Measurements from ENCODE around the gene ZBTB45.
"Not testable (repeated sequence)": the region's sequence is repeated elsewhere in the genome, so short reads cannot be mapped to it uniquely, and the experiment has no call there.

ZBTB45 gene

DNA sequence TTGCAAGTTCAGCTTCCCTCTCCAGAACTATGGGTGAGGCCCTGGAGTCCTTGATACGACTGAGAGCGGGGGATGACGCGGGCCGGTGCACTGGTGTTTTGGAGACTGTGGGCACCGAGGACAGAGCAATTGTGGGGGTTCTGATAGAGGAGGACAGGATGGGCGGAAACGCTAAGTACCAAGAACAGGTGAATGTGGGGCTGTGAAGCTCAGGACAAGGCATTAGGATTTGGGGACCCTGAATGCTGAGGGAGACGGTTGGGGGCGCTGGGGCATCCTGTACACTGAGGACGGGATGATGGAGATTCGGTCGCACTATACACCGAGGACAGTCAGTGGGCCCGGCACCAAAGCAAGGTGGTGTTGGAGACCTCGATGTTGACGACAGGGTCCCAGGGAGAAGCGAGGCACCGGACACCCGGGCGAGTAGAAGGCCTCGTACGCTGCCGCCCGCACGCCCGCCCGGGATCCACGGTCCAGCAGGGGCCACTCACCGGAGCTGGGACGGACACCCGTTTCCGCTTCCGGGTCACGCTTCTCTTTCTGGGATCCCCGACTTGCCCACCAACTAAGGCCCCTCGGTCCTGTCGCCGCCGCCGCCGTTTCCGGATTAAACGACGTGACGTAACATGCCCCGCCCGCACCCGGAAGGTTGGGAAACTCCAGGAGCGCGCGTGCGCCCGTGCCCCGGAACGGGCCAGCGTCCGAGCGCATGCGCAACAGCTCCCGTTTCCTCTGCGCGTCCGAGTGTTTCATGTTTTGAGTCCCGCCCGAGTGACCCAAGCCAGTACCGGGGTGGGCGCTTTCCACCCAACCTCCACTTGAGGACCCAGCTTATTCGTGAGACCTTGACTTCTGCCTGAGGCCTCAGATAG lies 35.1 kb upstream of the ZBTB45 start, which contains the start of gene CHMP2A:
Gene CHMP2A, minus strand, starts transcription at position 612 of the 875 bp plus-strand sequence. CDS start 893 bp downstream, outside the sequence.
- peak; percentile 93 for DNase-seq (ENCODE audit: low read depth)

DNA sequence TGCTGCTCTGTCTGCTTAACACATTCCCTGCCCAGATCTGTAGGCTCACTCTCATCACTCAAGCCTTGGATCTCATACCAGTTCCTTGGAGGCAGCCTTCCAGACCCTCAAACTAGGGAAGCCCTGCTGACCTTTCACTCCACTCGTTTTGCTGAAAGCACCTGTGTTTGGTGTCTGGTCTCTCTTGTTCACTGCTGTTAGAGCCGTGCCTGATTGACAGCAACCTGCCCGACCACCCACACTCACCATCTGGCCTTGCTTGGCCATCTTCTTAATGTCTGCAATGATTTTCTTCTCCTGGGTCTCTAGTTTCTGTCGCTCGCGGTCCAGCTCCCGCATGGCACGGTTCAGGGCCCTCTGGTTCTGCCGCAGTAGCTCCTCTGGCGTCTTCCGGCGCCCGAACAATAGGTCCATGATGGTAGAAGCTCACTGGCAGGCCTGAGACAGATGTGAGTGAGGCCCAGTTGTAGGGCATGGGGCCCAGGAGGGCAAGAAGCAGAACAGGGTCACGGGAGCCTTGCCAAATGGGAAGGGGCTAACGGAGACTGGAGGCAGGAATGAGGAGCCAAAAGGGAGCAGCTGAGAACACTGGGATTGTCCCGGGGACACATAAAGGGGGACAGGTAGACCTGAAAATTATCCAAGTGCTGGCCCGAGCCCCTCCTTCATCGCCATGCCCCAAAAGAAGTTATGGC lies 34.3 kb upstream of the ZBTB45 start:
- DNase-seq (ENCODE audit: low read depth), result no peak

DNA sequence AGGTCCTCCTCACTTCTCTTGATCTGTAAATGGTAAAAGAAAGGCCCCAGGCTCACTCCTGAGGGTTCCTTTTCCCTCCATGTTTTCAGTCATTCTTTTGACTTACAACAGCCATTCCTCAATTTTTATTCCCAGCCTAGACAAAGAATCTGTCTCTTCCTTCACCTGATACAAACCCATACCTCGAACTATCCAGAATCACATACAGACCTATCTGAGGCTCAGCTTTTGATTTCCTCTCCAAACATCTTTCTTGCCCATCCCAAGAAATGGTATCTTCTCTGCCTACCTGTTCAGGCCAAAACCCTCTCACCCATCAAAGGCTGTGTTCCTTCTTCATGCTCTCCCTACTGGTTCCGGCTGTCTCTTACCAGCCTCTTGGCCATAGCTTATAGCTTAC lies 33.0 kb upstream of the ZBTB45 start:
- DNase-seq (ENCODE audit: low read depth), result no peak

DNA sequence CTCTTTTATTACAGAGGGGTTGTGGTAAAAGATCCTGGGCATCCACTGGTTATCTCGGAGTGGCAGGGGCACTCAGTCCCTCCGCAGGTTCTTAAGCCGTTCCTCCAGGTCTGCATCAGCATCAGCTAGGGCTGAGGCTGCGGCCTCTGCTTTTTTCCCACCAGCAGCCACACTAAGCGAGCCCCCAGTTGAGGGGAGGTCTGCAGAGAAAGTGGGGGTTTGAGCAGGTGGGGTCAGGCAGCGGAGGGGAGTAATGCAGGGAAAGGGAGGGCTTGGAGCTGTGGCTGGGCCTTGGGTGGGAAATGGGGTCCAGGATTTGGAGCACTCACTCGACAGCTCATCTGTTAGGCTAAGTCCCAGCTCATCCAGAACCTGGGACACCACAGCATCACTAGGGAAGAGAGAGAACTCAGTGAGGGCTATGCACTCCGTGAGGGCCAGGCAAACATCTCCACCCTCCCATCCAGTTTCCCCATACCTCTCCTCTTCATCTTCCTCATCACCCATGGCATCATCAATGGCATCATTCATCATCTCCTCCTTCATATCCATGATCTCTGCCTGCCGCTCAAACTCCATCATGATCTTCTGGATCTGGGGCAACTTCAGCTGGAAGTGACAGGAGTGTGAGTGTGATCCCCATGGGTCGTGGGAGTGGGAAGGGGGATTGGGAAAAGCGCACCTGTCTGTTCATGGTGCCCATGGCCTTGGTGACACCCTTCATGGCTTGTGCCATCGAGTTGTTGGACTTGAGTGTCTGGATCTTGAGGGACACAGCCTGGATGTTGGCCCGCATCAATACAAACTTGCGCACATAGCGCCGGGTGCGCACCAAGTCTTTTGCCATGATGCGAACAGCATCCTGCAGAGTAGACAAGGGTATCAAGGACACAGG lies 32.2 kb upstream of the ZBTB45 start:
- DNase-seq (ENCODE audit: low read depth), result no peak

DNA sequence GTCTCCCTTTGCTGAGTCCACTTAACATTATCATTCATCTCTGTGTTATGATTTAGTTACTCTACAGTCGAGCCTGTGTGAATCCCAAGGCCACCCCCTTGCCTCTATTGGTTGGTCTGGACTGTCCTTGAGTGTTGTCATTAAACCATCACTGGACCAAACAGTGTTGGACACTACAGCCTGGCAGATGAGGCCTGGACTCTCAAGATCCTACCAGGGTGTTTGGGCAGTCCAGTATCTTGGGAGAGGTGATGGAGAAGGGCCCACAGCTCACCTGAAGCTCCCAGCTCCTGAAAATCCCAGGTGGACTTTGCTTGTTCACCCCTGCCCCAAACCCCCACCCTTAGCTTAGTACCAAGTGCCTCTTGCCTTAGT lies 31.5 kb upstream of the ZBTB45 start:
- DNase-seq (ENCODE audit: low read depth), result no peak

DNA sequence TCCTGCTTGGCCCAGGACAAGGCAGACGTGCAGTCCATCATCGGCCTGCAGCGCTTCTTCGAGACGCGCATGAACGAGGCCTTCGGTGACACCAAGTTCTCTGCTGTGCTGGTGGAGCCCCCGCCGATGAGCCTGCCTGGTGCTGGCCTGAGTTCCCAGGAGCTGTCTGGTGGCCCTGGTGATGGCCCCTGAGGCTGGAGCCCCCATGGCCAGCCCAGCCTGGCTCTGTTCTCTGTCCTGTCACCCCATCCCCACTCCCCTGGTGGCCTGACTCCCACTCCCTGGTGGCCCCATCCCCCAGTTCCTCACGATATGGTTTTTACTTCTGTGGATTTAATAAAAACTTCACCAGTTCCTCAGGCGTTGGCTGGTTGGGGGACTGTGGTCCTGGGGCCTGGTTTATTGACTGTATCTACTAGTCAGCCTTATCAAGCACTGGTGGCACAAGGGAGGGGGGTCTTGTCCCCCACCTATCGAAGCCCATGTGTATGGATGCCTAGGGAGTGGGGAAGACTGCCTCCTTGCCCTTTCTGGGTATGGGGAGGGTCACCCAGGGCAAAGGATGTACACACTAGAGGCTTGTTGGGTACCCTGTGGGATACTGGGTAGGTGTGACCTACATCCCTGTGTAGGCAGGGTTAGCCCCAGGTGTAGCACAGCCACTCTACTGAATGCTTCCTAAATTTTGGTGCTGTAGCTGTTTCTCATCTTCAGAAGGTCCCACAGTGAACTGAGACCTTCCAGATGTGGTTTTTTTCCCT lies 30.9 kb upstream of the ZBTB45 start:
- no peak for DNase-seq (ENCODE audit: low read depth)

DNA sequence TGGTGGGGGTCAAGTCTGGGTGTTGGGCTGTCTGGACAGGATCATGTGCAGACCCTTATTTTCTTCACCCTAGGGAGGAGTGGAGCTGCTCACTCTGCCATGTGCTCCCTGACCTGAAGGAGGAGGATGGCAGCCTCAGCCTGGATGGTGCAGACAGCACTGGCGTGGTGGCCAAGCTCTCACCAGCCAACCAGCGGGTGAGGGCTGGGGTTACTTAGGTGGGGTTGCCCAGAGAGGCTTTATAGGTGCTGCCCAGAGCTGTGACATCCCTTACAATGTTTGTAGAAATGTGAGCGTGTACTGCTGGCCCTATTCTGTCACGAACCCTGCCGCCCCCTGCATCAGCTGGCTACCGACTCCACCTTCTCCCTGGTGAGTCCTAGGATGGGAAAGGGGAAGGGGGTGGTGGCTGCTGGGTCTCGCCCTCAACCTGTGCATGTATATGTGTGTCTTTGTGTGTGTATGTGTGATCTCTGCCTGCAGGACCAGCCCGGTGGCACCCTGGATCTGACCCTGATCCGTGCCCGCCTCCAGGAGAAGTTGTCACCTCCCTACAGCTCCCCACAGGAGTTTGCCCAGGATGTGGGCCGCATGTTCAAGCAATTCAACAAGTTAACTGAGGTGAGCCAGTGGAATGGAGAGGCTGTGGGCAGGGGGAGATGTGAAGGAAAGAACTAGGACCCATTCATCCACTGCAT lies 30.2 kb upstream of the ZBTB45 start:
- DNase-seq (ENCODE audit: low read depth), result no peak

DNA sequence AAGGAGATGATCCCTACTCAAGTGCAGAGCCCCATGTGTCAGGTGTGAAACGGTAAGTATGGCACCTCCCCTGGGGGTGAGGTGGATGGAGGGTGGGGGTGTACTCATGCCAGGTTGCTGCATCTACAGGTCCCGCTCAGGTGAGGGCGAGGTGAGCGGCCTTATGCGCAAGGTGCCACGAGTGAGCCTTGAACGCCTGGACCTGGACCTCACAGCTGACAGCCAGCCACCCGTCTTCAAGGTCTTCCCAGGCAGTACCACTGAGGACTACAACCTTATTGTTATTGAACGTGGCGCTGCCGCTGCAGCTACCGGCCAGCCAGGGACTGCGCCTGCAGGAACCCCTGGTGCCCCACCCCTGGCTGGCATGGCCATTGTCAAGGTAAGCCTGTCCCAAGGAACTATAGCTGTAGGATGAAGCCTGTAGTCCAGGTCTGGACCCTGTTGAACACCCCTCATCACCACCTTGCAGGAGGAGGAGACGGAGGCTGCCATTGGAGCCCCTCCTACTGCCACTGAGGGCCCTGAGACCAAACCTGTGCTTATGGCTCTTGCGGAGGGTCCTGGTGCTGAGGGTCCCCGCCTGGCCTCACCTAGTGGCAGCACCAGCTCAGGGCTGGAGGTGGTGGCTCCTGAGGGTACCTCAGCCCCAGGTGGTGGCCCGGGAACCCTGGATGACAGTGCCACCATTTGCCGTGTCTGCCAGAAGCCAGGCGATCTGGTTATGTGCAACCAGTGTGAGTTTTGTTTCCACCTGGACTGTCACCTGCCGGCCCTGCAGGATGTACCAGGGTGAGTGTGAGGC lies 29.5 kb upstream of the ZBTB45 start:
- no peak for DNase-seq (ENCODE audit: low read depth)

DNA sequence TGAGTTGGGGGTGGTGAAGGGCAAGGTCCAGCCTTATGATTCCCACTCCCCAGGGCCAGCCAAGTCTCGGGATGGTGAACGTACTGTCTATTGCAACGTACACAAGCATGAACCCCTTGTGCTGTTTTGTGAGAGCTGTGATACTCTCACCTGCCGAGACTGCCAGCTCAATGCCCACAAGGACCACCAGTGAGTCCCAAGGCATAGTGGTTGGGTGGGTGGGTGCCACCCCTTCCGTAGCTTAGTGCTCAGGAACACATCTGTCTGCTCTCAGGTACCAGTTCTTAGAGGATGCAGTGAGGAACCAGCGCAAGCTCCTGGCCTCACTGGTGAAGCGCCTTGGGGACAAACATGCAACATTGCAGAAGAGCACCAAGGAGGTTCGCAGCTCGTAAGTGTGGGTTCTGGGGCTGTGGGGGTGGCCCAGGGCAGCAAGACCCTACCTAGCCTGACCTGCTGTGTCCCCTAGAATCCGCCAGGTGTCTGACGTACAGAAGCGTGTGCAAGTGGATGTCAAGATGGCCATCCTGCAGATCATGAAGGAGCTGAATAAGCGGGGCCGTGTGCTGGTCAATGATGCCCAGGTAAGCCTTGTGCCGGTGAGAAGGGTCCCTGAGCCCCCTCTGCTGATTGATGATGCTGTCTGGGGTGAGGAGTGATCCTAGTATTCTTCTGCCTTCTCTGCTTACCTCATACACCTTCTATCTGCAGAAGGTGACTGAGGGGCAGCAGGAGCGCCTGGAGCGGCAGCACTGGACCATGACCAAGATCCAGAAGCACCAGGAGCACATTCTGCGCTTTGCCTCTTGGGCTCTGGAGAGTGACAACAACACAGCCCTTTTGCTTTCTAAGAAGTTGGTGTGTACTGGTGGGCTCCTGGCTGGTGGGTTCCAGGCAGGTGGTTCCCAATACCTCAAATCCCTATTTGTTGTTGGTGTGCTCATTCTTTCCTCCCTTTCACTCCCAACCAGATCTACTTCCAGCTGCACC lies 28.0 kb upstream of the ZBTB45 start:
- DNase-seq (ENCODE audit: low read depth), result no peak

DNA sequence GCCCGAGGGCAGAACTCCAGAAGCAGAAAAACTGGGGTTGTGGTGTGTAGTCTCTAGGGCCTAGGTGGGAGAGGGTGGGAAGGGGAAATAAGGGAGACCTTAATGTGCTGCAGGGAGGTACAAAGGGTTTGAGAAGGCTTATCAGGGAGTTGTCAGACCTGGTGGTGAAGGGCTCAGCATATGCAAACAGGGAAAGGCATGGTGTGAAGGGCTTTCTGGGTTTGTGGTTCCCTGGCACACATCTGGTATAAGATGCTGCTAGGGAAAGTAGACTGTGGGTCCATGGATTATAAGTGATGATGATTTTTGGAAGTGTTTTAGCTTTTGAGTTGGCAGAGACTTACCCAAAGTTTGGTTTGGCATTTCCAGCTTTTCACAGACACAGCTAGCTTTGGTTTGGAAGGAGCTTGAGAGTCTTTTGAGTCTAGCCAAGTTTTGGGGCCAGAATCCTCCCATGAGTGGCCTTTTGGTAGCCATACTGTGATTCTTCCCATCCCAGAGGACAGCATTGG lies 26.5 kb upstream of the ZBTB45 start:
- DNase-seq (ENCODE audit: low read depth), result no peak

DNA sequence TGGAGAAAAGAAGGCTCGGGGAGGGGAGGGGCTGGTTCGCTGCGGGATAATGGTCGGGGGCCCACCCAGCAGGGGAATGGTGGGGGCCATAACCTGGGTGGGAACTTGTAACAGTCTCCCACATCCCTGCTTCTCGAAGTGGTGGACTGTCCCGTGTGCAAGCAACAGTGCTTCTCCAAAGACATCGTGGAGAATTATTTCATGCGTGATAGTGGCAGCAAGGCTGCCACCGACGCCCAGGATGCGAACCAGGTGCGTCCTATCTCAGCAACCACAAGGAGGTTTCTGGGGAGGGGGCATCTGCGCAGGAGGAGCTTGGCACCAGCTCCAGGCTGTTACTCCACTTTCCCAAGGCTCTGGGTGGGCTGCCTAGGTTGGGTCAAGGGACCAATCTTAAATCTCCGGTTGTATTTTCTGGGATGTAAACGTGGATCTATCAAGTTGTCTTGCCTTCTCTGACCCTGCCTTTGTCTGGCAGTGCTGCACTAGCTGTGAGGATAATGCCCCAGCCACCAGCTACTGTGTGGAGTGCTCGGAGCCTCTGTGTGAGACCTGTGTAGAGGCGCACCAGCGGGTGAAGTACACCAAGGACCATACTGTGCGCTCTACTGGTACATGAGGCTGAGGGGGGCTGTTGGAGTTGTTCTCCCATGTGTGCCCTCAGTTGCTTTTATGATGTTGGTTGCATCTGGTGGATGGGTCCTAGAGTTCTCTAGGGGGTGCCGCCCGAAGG lies 25.8 kb upstream of the ZBTB45 start:
- no peak for DNase-seq (ENCODE audit: low read depth)

DNA sequence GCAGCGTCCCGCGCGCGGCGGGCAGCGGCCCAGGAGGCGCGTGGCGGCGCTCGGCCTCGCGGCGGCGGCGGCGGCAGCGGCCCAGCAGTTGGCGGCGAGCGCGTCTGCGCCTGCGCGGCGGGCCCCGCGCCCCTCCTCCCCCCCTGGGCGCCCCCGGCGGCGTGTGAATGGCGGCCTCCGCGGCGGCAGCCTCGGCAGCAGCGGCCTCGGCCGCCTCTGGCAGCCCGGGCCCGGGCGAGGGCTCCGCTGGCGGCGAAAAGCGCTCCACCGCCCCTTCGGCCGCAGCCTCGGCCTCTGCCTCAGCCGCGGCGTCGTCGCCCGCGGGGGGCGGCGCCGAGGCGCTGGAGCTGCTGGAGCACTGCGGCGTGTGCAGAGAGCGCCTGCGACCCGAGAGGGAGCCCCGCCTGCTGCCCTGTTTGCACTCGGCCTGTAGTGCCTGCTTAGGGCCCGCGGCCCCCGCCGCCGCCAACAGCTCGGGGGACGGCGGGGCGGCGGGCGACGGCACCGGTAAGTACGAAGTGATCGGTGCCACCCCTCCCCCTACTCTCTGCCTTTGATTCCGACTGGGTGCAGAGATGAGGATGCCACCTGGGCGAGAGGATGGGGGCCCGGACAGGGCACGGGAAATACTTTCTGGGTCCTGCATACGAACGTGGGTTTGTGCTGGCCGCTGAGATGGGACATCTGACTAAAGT lies 25.1 kb upstream of the ZBTB45 start:
- DNase-seq (ENCODE audit: low read depth), result no peak

DNA sequence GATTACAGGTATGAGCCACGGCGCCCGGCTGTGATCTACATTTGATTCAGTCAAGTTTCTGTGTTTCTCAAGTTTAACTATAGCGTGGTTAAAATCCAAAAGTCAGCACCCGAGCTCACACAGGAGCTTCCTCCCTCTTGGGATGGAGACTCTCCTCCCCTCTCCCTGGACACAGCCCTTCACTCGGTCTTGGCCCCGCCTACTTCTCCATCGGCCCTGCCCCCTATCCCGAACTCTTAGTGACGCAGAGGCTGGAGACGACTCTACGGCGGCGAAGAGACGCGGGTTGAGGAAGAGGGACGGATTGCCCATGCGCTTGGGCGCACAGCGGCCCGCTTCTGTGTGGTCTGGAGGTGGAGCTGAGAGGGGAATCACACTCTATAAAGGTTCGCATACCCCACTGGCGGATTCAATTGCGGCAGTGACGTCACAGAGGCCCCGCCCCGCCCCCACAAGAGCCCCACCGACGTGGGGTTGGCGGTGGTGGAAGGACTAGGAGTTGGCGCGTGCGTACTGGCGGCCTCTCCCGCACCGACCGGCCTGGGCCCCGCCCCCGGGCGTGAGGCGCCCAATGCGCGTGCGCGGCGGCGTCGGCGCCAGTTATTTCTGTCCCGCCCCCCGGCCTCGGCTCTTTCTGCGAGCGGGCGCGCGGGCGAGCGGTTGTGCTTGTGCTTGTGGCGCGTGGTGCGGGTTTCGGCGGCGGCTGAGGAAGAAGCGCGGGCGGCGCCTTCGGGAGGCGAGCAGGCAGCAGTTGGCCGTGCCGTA lies 24.4 kb upstream of the ZBTB45 start, which contains the start of gene TRIM28:
Gene TRIM28, plus strand, starts transcription at position 239 of the 765 bp plus-strand sequence. CDS start 694 bp downstream, outside the sequence.
- peak; percentile 100 for DNase-seq (ENCODE audit: low read depth)

DNA sequence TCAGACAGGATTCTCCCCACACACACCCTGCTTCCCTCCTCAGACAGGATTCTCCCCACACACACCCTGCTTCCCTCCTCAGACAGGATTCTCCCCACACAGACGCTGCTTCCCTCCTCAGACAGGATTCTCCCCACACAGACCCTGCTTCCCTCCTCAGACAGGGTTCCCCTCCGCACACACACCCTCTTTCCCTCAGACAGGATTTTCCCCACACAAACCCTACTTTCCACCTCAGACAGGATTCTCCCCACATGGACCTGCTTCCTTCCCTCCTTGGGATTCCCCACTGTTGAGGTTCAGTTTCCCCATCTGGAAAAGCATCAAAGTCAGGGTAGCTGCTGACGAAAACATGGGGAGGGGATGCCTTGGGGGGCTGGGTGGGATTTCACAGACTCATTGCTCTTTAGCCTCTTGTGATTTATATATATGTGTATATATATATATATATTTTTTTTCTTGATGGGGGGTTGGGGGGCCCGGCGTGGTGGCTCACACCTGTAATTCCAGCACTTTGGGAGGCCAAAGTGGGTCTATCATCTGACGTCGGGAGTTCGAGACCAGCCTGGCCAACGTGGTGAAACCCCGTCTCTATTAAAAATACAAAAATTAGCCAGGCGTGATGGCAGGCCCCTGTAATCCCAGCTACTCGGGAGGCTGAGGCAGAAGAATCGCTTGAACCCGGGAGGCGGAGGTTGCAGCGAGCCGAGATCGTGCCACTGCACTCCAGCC lies 23.2 kb upstream of the ZBTB45 start:
- not testable (repeated sequence) for DNase-seq (ENCODE audit: low read depth)

DNA sequence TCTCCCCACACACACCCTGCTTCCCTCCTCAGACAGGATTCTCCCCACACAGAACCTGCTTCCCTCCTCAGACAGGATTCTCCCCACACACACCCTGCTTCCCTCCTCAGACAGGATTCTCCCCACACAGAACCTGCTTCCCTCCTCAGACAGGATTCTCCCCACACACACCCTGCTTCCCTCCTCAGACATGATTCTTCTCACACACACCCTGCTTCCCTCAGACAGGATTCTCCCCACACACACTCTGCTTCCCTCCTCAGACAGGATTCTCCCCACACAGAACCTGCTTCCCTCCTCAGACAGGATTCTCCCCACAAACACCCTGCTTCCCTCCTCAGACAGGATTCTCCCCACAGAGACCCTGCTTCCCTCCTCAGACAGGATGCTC lies 19.6 kb upstream of the ZBTB45 start:
- not testable (repeated sequence) for DNase-seq (ENCODE audit: low read depth)

All from fibroblast of the conjunctiva (primary cell).